Karpas-422 (cell line): ENCODE data around the gene CEBPB. TPM values are rescaled to one million over a fixed set of nuclear protein-coding genes. Genes with fewer than 3 reads are reported as not detected.

Experiments used
- DNase-seq: peaks from one replicate; pipeline ENCODE4 v3.0.0-alpha.2; 2015
- H2AFZ ChIP-seq: fragments of 200-600 bp; sonication (generic); 2 replicates; pipeline ENCODE4 v1.6.1; 2014; ENCODE audit warnings: antibody characterized with exemption, low read length, mixed read lengths
- H3K27ac ChIP-seq: fragments of 200-600 bp; sonication (generic); 2 replicates; pipeline ENCODE4 v1.5.1; 2014; ENCODE audit warnings: mild to moderate bottlenecking, low read length, moderate library complexity
- H3K27me3 ChIP-seq: fragments of 200-600 bp; sonication (generic); 2 replicates; pipeline ENCODE4 v1.6.1; 2014; ENCODE audit warnings: low read length, mixed read lengths
- H3K36me3 ChIP-seq: fragments of 200-600 bp; sonication (generic); 2 replicates; pipeline ENCODE4 v1.6.1; 2014; ENCODE audit warnings: low read length, mixed read lengths; ENCODE audit not compliant: insufficient read depth
- H3K4me1 ChIP-seq: fragments of 200-600 bp; sonication (generic); 2 replicates; pipeline ENCODE4 v1.6.1; 2014; ENCODE audit warnings: mild to moderate bottlenecking, low read length, mixed read lengths
- H3K4me2 ChIP-seq: fragments of 200-600 bp; sonication (generic); 2 replicates; pipeline ENCODE4 v1.6.1; 2014; ENCODE audit warnings: low read length, low read depth, mild to moderate bottlenecking; ENCODE audit not compliant: poor library complexity, severe bottlenecking
- H3K4me3 ChIP-seq: fragments of 200-600 bp; sonication (generic); 2 replicates; pipeline ENCODE4 v1.5.1; 2014; ENCODE audit warnings: mild to moderate bottlenecking, antibody characterized with exemption, low read length, mixed read lengths
- H3K79me2 ChIP-seq: fragments of 200-600 bp; sonication (generic); 2 replicates; pipeline ENCODE4 v1.6.1; 2014; ENCODE audit warnings: mild to moderate bottlenecking, low read length, mixed read lengths
- H3K9ac ChIP-seq: fragments of 200-600 bp; sonication (generic); 2 replicates; pipeline ENCODE4 v1.6.0; 2014; ENCODE audit warnings: low read length
- H3K9me2 ChIP-seq: fragments of 200-600 bp; sonication (generic), shearing (Covaris generic); replicated peaks from 2 replicates; pipeline ENCODE4 v1.6.0; 2014; ENCODE audit warnings: mild to moderate bottlenecking, low read length, moderate library complexity; ENCODE audit not compliant: insufficient read depth
- H3K9me3 ChIP-seq: fragments of 300-700, 200-600 bp; sonication (generic); 2 replicates; pipeline ENCODE4 v1.6.1; 2014; ENCODE audit warnings: low read length, mixed read lengths
- H4K20me1 ChIP-seq: fragments of 200-600 bp; sonication (generic); 2 replicates; pipeline ENCODE4 v1.6.1; 2014; ENCODE audit warnings: mild to moderate bottlenecking, antibody characterized with exemption, low read length, low read depth; ENCODE audit not compliant: insufficient read depth
- total RNA-seq: library from RNA; depleted of rRNA; stranded (reverse); fragments of >200 nt; shearing (Covaris generic); gene quantifications from 2 replicates; pipeline ENCODE4 v1.2.3, GENCODE V29; 2014; ENCODE audit warnings: low replicate concordance; rRNA removed

CEBPB gene
- total RNA-seq, 1 experiment from 2014 or later, result 24.4 TPM

GRCh38 chr20:50240092-50240491 is 49.5 kb downstream of the CEBPB start:
- no peak for DNase-seq
- Histone ChIP-seq H3K4me2 (no peak overlapping the region), H3K9me2 (no peaks in the 10 kb centered on the region), H3K36me3 (no peaks in the 10 kb centered on the region), H3K4me3 (no peak overlapping the region), H3K79me2 (no peaks in the 10 kb centered on the region), H2AFZ (no peak overlapping the region), H3K27me3 (no peaks in the 10 kb centered on the region), H3K9ac (no peak overlapping the region), H3K9me3 (no peaks in the 10 kb centered on the region), H3K27ac (no peak overlapping the region), H4K20me1 (no peaks in the 10 kb centered on the region), H3K4me1 (no peaks in the 10 kb centered on the region)

- Histone ChIP-seq H3K79me2 (no peaks in the 10 kb centered on the region), H3K4me1 (no peaks in the 10 kb centered on the region), H3K9me2 (no peaks in the 10 kb centered on the region), H3K27ac (no peak overlapping the region), H4K20me1 (no peaks in the 10 kb centered on the region), H2AFZ (no peak overlapping the region), H3K4me3 (no peak overlapping the region), H3K4me2 (no peak overlapping the region), H3K27me3 (no peaks in the 10 kb centered on the region), H3K9me3 (no peaks in the 10 kb centered on the region), H3K9ac (no peak overlapping the region), H3K36me3 (no peaks in the 10 kb centered on the region)
- no peak for DNase-seq
These were observed 51.5 kb downstream of the CEBPB start for GRCh38 chr20:50242178-50242514.

Other genes starting within 250 kb of the CEBPB start
- 0.22 TPM in 1 of 2 replicates, not detected in the other for gene SNAI1, start 207.8 kb upstream of the CEBPB start, total RNA-seq
- gene UBE2V1, start 77.7 kb upstream of the CEBPB start, total RNA-seq, result 76.7 and 95.6 TPM in 2 replicates
- 14.5 and 29.7 TPM in 2 replicates for gene PEDS1, start 37.1 kb upstream of the CEBPB start, total RNA-seq